Smooth muscle cell (in vitro differentiated cells): Measurements from ENCODE around the gene KIRREL1. TPM values are rescaled to one million over a fixed set of nuclear protein-coding genes. Genes with fewer than 3 reads are reported as not detected.

Source experiments
- DNase-seq: peaks from one replicate; lab custom pipeline; 2025; ENCODE audit not compliant: unreplicated experiment; lab: John Stamatoyannopoulos, UW
- H2AFZ ChIP-seq: fragments of 200-600 bp; sonication (generic); 2 replicates; pipeline ENCODE4 v1.6.0; 2016; ENCODE audit warnings: antibody characterized with exemption, low read depth, mild to moderate bottlenecking
- H3F3A ChIP-seq: fragments of 200-600 bp; sonication (generic); 2 replicates; pipeline ENCODE4 v1.6.0; 2017; ENCODE audit warnings: antibody characterized with exemption, low read depth
- H3K27ac ChIP-seq: fragments of 200-600 bp; sonication (generic); 2 replicates; pipeline ENCODE4 v1.5.1; 2016; ENCODE audit warnings: low read depth, mild to moderate bottlenecking
- H3K27me3 ChIP-seq: fragments of 200-600 bp; sonication (generic); 2 replicates; pipeline ENCODE4 v1.6.1; 2016; ENCODE audit warnings: low read depth, mild to moderate bottlenecking
- H3K36me3 ChIP-seq: fragments of 200-600 bp; sonication (generic); 2 replicates; pipeline ENCODE4 v1.5.1; 2016; ENCODE audit warnings: low read depth
- H3K4me1 ChIP-seq: fragments of 200-600 bp; sonication (generic); 2 replicates; pipeline ENCODE4 v1.5.1; 2016; ENCODE audit warnings: low read depth
- H3K4me2 ChIP-seq: fragments of 200-600 bp; sonication (generic); 2 replicates; pipeline ENCODE4 v1.6.0; 2016; ENCODE audit warnings: mild to moderate bottlenecking
- H3K4me3 ChIP-seq: fragments of 200-600 bp; sonication (generic); 2 replicates; pipeline ENCODE4 v1.5.1; 2016; ENCODE audit warnings: mild to moderate bottlenecking
- H3K79me2 ChIP-seq: fragments of 200-600 bp; sonication (generic); 2 replicates; pipeline ENCODE4 v1.6.0; 2016; ENCODE audit warnings: low read depth, mild to moderate bottlenecking
- H3K9ac ChIP-seq: fragments of 200-600 bp; sonication (generic); 2 replicates; pipeline ENCODE4 v1.6.0; 2016; ENCODE audit warnings: low read depth
- H3K9me3 ChIP-seq: fragments of 200-600 bp; sonication (generic); replicated peaks from 2 replicates; pipeline ENCODE4 v1.5.1; 2016; ENCODE audit warnings: low read depth
- H4K20me1 ChIP-seq: fragments of 200-600 bp; sonication (generic); 2 replicates; pipeline ENCODE4 v1.6.0; 2016; ENCODE audit warnings: low read depth
- CTCF ChIP-seq: fragments of 200-600 bp; sonication (generic); IDR thresholded peaks from 2 replicates; pipeline ENCODE4 v1.5.1; 2017; ENCODE audit warnings: borderline replicate concordance, mild to moderate bottlenecking, antibody characterized with exemption; ENCODE audit not compliant: insufficient read depth, poor library complexity, severe bottlenecking
- WGBS: methylation state at CpG from one replicate; pipeline ENCODE4 v1.1.7; 2016; ENCODE audit warnings: low lambda C conversion rate; 5-methylcytosine and 5-hydroxymethylcytosine counted together
- polyA plus RNA-seq: library from polyadenylated mRNA; unstranded; fragments of >200 nt; fragmentation: Nextera tagmentation; extraction: Ambion mirVana; gene quantifications from 2 replicates; pipeline ENCODE4 v1.2.1, GENCODE V29; 2016
- total RNA-seq: library from RNA; depleted of rRNA; stranded (reverse); fragments of >200 nt; gene quantifications from 2 replicates; pipeline ENCODE4 v1.2.3, GENCODE V29; 2014

The KIRREL1 gene
- total RNA-seq (58.4 and 66.6 TPM in 2 replicates), polyA plus RNA-seq (40.9 and 41.2 TPM in 2 replicates)

GRCh38 chr1:157993147-157993917, at the start of gene KIRREL1:
Gene KIRREL1 (plus strand): TSS chr1:157993645. CDS start chr1:157993677, 32 bp downstream.
- Histone ChIP-seq H3K4me2 (peak within 1 kb of the TSS; percentile 99), H3K36me3 (no peaks in the 10 kb centered on the region), H2AFZ (peak within 1 kb of the TSS; percentile 96), H3K79me2 (peaks cover 53% of the 10 kb centered on the region), H3K27ac (peak within 1 kb of the TSS; percentile 72), H3K4me1 (peaks cover 23% of the 10 kb centered on the region), H3F3A (peaks cover 12% of the 10 kb centered on the region), H4K20me1 (peaks cover 30% of the 10 kb centered on the region), H3K9me3 (no peaks in the 10 kb centered on the region), H3K27me3 (peaks cover 13% of the 10 kb centered on the region), H3K9ac (peak within 1 kb of the TSS; percentile 90), H3K4me3 (peak within 1 kb of the TSS; percentile 100)
- DNase-seq = no peak
- 0% methylated on average over 12 of the region's 62 CpGs for WGBS
- no peak for TF ChIP-seq CTCF

GRCh38 chr1:157944663-157945280, 48.7 kb upstream of the KIRREL1 start:
- H3K4me3 ChIP-seq = no peak overlapping the region
- DNase-seq = no peak
- WGBS = 70% methylated on average over 5 of the region's 5 CpGs

GRCh38 chr1:157948312-157949073, 45.0 kb upstream of the KIRREL1 start:
- Histone ChIP-seq H3K79me2 (no peaks in the 10 kb centered on the region), H3F3A (no peaks in the 10 kb centered on the region), H3K4me2 (no peak overlapping the region), H3K27ac (no peak overlapping the region), H3K36me3 (no peaks in the 10 kb centered on the region), H3K4me1 (no peaks in the 10 kb centered on the region), H3K27me3 (peaks cover 51% of the 10 kb centered on the region), H4K20me1 (no peaks in the 10 kb centered on the region), H3K9me3 (no peaks in the 10 kb centered on the region), H3K9ac (no peak overlapping the region), H2AFZ (no peak overlapping the region), H3K4me3 (no peak overlapping the region)
- WGBS = 69% methylated on average over 6 of the region's 6 CpGs
- TF ChIP-seq CTCF = peak; percentile 44
- DNase-seq = no peak

More at GRCh38 chr1:157944663-157945280, 48.7 kb upstream of the KIRREL1 start:
- H3K4me2 ChIP-seq = no peak overlapping the region
- H4K20me1 ChIP-seq = no peaks in the 10 kb centered on the region
- H3K79me2 ChIP-seq = no peaks in the 10 kb centered on the region
- TF ChIP-seq CTCF = no peak
- no peak overlapping the region for H3K9ac ChIP-seq
- no peaks in the 10 kb centered on the region for H3K36me3 ChIP-seq
- no peak overlapping the region for H2AFZ ChIP-seq
- no peaks in the 10 kb centered on the region for H3F3A ChIP-seq
- H3K9me3 ChIP-seq = no peaks in the 10 kb centered on the region
- H3K27me3 ChIP-seq = peaks cover 50% of the 10 kb centered on the region
- no peaks in the 10 kb centered on the region for H3K4me1 ChIP-seq
- H3K27ac ChIP-seq = no peak overlapping the region
